HG03520 (cell line): Measurements from ENCODE around the gene SNRNP48.

Experiments used
- ATAC-seq: cut with Tn5 transposase; IDR thresholded peaks from one replicate; pipeline ENCODE4 v1.9.1; 2021; ENCODE audit warnings: mild to moderate bottlenecking, moderate library complexity; ENCODE audit not compliant: unreplicated experiment

SNRNP48 gene

GRCh38 chr6:7589949-7590917 lies at the start of gene SNRNP48:
SNRNP48 (plus strand) TSS chr6:7590198; CDS start chr6:7590258, 60 bp downstream.
- ATAC-seq, result peak; percentile 100

DNA sequence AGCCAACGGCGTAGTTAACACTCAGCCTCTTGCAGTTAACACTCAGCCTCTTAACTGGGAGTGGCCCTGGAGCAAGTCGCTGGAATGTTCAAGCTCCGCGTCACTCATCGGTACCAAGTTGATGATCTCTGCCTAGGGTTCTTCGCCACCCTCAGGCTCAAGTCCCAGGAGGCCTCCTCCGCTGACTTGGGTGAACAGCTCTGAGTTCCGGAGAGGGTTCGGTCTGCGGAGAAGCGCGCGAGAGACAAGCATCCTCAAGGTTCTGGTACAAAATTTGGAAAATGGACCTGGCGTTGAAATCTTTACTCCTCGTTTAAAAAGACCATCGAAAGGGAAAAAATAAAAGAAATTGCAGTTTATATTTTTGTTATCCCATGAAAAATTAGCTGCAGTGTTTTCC lies 49.4 kb upstream of the SNRNP48 start:
- ATAC-seq, result no peak

- no peak for ATAC-seq
Observed at GRCh38 chr6:7541175-7542064, 48.6 kb upstream of the SNRNP48 start, which contains the start of gene DSP. DSP (plus strand) TSS chr6:7541671; CDS start chr6:7541916, 245 bp downstream.

DNA sequence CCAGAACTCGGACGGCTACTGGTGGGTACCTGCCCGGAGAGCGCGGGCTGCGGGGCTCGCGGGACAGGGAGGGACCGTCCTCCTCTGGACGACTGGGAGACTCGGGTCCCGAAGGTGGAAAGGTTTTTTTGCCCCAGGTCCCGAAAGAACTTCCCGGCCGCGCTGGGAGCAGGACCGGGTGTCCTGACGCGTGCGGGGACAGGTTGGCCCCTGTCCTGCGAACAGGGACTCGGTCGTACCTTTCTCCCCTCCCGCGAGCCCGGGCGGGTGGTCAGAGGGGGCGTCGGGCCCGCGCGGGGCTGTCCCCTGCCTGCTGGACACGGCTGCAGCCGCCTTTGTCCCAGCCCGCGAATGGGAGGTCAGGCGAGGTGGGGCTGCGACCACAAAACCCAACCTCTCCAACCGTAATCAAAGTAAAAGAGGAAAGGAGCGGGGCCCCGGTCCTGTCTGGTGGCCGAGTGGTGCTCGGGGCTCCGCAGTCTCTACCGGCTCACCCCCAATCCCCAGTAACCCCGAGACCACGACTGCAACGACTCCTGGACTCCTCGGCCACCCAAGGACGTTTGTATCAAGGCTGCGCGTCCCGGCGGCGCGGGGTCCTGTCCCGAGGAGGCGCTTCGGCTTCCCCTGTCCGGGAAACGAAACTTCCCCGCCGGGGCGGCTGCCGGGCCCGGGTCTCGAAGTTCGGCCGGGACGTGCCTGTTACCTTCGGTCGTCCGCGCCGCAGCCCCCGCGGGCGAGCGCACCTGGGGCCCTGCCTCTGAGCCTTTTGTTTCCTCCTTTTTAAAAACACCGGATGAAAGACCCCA lies 47.7 kb upstream of the SNRNP48 start:
- no peak for ATAC-seq

DNA sequence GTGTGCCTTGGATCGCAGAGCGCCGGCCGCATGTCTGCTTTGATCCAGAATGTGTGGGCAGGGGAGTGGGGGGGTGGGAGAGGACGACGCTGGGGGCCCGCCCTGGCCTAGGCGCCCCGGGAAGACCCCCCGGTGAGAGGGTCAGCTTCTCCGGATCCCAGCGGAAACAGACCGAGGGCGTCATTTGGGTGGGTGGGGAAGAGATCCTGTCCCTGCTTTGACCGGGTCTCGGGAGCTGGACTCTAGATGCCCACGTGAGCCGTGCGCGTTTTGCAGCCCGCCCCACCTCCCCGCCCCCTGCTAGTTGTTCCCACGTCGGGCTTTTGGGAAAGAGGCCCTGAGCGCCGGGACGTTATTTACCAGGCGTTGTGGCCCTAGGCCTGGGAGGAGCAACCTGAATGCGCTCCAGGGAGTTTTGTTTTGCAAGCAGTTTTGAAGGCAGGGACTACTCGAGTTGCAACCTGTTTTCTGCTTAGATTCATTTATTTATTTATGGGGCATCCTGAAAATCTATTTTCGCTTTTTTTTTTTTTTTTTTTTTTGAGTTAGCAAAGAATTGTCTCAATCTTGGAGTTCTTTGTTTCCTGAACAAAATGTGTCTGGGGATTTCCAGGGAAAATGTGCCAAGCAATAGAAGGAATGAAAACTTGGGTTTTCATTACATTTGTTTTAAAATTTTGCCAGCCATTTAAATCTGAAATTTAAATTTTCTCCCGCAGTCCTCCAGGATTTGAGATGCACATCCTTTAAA lies 46.9 kb upstream of the SNRNP48 start:
- ATAC-seq, result no peak

- ATAC-seq, result no peak
Observed at GRCh38 chr6:7543789-7544424, 46.1 kb upstream of the SNRNP48 start.

GRCh38 chr6:7544597-7544996 lies 45.4 kb upstream of the SNRNP48 start:
- no peak for ATAC-seq

GRCh38 chr6:7545316-7546019 lies 44.5 kb upstream of the SNRNP48 start:
- ATAC-seq, result no peak

DNA sequence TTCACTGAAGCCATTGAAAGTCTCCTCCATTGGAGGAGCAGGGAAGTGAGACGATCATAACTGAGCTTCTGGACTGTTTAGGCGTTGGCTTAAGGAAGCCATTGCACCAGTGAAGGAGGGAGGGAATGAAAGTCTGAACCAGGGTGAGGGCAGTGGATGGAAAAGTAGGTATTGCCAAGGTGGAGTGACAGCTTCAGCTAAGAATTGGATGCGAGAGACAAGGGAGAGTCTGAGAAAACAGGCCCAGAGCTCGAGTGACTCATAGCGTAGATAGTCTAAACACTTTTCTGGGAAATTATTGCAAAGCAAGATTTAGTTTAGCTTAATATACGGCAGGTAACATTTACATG lies 44.0 kb upstream of the SNRNP48 start:
- ATAC-seq, result no peak

DNA sequence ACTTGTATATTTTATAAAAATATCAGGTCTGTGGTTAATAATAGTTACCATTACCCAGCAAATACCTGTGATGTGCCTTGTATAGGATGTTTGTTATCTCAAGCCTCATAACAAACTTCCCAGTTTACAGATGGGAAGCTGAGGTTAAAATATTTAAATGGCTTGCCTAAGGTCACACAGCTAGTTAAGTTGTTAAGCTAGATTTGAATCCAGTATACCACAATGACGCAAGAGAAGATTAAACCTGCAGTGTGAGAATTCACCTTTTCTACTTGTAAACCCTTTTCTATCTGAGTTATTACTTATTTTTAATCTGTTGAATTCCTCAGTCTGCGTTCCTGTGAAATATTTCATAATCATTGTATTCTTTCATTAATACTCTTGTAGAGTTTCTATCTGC lies 43.6 kb upstream of the SNRNP48 start:
- ATAC-seq, result no peak

DNA sequence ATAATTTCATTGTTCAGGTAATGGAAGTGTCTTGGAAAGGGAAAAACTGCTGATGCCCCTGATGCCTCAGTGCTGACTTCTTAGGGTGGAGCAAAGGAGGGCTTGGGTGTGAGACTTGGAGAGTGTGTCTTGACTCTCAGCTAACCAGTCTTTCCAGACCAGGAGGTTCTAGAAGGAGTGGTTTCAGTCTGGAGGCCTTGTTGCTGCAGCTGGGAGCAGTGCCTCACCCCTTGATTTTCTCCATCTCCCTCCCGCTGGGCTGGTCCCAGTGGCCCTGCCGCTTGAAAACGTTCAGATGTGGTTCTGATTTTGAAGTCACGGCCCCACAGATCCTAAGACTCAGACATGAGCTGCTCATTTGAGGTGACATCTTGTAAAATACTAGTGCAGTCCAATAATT lies 43.1 kb upstream of the SNRNP48 start:
- ATAC-seq, result no peak

DNA sequence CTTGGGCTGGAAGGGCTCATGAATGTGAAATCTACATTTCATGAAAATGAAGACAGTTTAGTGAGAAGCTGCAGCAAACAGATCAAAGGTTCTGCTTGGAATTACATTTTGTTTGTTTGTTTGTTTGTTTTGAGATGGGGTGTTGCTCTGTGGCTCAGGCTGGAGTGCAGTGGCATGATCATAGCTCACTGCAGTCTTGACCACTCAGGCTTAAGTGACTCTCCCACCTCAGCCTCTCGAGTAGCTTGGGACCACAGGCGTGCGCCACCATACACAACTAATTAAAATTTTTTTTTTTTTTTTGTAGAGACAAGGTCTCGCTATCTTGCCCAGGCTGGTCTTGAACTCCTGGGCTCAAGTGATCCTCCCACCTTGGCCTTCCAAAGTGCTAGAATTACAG lies 42.7 kb upstream of the SNRNP48 start:
- ATAC-seq, result no peak

DNA sequence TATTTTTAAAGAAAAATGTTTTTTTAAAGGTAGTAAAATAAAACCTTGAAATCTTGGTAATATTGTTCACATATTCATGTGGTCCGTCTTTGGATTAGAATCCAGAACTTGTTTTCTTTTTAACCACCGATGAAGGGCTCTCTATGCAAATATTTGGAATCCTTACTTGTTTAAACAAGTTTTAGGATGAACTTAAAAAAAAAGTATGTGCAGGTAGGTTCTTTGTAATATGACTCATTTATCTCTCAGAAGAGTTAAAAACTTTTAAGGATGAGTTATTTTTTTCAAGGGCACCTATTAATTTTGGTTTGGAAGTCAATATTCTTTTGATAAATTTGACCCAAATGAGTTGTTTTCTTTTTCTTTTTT lies 39.6 kb upstream of the SNRNP48 start:
- no peak for ATAC-seq

DNA sequence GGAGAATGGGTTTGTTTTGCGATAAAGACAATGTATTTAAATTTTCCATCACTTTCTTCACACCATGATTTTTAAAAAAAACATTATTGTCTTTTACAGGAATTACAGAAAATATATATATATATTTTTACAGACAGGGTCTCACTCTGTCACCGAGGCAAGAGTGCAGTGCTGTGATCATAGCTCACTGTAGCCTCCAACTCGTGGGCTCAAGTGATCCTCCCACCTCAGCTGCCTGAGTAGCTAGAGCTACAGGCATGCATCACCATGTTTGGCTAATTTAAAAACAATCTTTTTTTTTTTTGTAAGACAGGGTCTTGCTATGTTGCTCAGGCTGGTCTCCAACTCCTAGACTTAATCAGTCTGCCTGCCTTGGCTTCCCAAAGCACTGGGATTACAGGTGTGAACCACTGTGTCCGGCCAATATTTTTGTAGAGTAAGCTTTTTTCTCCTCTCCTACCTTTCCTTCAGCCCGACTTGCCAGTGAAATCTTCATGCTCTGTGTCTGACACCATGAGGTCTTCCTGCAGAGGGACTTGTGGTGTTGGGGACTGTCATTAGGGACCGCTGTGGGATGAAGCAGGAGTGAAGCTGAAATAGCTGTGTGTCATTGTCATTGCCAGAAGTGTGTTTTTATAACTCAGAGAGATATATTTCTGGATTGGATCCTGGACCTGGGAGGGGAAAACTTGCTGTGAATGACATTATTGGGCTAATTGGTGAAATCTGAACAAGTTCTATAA lies 35.3 kb upstream of the SNRNP48 start:
- no peak for ATAC-seq

GRCh38 chr6:7555671-7556070 lies 34.3 kb upstream of the SNRNP48 start:
- no peak for ATAC-seq

DNA sequence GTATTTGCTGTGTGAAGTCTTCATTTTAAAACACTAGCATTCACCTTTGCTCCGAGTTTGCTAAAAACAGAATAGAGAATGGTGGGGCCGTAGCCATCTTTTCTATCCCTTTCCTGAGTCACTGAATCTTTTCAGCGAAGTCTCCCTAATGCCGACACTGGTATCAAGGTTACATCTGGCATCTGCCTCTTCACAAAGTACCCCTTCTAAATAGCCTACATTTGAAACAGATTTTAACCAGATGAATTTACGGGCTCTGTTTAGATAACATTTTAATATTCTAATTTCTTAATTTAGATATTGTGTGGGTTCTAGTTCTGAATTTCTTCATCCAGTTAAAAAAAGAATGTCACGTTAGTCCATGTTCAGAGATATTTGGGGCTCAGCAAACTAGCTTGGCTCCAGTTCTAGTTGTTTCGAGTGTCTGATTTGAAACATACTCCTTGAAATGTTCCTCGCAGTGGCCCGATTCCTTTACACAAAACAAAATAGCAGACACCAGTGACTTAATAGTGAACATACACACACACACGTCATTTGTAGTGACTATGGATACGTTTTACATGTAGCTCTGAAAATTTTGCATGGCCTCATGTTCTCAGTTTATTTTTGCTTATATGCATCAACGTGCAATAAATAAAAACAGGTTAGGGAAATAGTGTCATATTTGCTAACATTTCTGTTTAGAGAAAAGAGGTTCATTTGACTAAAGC lies 33.4 kb upstream of the SNRNP48 start:
- no peak for ATAC-seq

DNA sequence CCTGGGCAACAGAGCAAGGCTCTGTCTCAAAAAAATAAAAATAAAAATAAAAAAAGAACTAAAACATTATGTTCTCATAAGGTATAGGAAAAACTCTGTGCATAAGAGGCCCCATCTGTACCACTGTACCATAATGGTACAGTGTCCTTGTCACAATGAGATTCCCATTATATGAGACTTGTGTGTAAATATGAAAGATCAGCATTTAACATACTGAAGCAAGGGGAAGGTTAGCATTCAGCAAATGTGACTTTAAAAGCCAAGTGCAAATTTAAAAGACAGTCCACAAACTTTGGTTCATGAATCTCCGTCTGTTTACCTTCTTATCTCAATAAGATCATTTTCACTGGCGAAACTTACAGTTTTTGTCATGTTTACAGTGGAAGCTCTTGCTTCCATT lies 32.3 kb upstream of the SNRNP48 start:
- ATAC-seq, result no peak

GRCh38 chr6:7558781-7559180 lies 31.2 kb upstream of the SNRNP48 start:
- ATAC-seq, result no peak
